GM12875 (cell line): ENCODE measurements around the gene MLLT10.

ENCODE experiments used
- H3K4me3 ChIP-seq: one replicate; pipeline ENCODE4 v1.5.1; 2011; ENCODE audit warnings: low read depth, low read length, control low read depth
- TF ChIP-seq, protein P1 (sequence below): IDR thresholded peaks from 2 replicates; pipeline ENCODE4 v1.5.1; 2011; ENCODE audit warnings: low read depth, mild to moderate bottlenecking, control low read depth, inconsistent platforms, low read length, moderate library complexity, borderline replicate concordance; ENCODE audit not compliant: insufficient read depth

MLLT10 gene

DNA sequence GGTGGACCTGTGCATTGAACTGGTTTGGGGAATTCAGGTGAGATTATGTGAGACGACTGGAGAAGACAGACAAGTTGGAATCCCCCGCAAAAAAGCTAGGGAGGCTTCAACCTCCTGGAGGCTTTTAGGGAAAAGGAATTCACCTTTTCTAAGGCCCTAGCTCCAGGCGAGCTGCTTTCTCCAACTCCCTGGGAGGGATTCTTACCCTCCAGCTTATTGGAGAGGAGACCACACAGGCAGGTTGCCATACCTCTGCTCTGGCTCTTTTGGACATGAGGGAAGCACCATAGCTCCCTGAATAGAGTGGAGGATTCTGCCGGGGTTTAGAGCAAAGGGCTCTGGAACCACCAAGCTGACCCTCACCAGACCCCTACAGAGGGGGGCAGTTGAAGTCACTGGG is 213.8 kb downstream of the MLLT10 start:
- H3K4me3 ChIP-seq: no peak overlapping the region
- TF ChIP-seq, protein P1, sequence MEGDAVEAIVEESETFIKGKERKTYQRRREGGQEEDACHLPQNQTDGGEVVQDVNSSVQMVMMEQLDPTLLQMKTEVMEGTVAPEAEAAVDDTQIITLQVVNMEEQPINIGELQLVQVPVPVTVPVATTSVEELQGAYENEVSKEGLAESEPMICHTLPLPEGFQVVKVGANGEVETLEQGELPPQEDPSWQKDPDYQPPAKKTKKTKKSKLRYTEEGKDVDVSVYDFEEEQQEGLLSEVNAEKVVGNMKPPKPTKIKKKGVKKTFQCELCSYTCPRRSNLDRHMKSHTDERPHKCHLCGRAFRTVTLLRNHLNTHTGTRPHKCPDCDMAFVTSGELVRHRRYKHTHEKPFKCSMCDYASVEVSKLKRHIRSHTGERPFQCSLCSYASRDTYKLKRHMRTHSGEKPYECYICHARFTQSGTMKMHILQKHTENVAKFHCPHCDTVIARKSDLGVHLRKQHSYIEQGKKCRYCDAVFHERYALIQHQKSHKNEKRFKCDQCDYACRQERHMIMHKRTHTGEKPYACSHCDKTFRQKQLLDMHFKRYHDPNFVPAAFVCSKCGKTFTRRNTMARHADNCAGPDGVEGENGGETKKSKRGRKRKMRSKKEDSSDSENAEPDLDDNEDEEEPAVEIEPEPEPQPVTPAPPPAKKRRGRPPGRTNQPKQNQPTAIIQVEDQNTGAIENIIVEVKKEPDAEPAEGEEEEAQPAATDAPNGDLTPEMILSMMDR: no peak

DNA sequence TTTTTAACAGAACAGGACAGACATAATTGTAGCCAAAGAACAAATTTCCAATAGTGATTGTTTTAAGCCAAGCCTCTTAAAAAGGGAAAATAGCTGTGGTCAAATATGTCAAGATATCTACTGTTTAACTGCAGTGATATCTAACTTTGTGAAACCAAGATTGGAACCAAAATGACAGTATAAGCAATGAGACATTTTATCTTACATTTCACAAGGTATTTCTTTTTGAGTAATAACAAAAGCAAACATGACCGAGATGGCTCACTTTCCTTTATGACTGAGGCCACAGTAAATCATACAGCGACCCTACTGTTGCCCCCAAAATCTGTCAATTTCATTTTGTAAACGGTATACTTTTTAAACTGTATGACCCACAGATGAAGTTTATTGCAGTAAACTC is 215.8 kb downstream of the MLLT10 start:
- TF ChIP-seq, protein P1: no peak
- no peak overlapping the region for H3K4me3 ChIP-seq

DNA sequence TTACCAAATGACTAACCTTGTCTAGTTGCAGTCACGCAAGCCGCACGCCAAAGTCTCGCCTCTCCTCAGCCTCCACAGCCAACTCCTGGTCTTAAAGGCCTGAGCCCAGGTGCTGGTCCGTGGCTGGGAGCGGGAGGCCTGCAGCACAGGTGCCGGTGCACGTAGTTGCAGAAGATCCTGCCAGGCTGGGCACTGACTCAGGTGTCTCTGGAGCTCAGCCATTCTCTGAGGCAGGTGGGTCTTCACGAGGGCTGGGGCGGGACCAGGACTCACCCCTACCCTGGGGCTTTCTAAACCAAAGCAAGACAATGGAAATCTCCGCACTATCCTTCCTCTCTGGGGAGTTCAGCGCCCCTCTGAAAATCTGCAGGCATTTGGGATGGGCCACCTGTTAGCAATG is 216.4 kb downstream of the MLLT10 start:
- no peak overlapping the region for H3K4me3 ChIP-seq
- TF ChIP-seq, protein P1: no peak

DNA sequence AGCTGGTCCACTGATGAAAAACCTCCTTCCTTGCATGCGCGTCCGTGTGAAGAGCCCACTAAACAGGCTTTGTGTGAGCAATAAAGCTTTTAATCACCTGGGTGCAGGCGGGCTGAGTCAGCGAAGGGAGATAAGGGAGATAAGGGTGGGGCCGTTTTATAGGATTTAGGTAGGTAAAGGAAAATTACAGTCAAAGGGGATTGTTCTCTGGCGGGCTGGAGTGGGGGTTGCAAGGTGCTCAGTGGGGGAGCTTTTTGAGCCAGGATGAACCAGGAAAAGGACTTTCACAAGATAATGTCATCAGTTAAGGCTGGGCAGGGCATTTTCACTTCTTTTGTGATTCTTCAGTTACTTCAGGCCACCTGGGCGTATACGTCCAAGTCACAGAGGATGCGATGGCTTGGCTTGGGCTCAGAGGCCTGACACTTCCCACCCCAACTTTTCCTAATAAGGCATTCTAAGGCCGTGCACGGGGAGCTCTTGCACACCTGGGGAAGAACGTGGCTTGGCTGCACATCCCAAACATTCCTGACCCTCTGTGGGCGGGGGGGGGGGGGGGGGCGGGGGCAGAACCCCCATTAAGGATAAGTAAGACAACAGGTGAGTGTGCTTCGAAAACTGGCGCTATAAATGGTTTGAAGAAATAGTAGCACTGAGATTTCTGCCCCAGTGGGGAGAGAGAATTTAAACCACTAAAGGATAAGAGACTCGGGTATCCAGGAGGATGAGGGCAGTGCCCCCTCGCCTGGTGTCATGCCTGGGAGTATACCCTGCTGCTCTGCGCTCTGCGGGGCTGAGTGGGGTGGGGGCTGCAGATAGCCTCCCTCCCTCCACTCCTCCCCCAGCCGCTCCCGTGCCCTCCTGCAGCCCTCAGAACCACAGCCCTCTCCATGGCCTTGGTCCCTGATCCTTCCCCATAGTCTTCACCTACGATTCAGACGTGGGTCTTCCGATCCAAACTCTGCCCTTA is 217.6 kb downstream of the MLLT10 start:
- no peak overlapping the region for H3K4me3 ChIP-seq
- TF ChIP-seq, protein P1: no peak

DNA sequence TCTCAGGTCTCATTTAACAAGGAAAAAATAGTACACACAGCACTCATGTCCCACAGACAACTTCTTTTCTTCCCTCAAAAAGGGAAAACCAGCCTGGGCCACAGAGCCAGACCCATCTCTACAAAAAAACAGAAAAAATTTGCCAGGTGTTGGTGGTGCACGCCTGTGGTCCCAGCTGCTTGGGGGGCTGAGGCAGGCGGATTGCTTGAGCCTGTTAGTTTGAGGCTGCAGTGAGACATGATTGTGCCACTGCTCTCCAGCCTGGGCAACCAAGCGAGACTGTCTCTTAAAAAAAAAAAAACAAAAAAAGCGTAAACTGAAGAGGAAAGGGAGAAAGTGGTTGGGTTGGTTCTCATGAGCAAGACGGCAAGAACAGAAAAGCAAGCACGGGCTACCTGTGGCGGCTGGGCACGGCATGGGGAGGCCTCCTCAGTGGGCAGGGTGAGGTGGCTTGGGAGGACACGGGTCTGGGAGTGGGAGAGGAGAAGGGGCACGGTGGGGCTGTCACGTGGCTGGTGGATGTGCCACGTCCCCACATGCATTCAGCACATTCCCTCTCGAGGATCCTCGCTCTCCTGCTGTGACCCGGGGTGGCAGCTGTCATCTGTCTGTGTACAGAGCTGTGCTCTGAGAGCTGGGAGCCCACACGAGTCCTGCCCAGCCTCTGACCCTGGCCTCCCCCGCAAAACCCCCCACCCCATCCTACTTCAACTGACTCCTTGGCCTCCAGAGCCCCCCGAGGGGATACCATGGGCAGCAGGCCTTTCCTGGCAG is 219.7 kb downstream of the MLLT10 start:
- TF ChIP-seq, protein P1: no peak
- H3K4me3 ChIP-seq: no peak overlapping the region

DNA sequence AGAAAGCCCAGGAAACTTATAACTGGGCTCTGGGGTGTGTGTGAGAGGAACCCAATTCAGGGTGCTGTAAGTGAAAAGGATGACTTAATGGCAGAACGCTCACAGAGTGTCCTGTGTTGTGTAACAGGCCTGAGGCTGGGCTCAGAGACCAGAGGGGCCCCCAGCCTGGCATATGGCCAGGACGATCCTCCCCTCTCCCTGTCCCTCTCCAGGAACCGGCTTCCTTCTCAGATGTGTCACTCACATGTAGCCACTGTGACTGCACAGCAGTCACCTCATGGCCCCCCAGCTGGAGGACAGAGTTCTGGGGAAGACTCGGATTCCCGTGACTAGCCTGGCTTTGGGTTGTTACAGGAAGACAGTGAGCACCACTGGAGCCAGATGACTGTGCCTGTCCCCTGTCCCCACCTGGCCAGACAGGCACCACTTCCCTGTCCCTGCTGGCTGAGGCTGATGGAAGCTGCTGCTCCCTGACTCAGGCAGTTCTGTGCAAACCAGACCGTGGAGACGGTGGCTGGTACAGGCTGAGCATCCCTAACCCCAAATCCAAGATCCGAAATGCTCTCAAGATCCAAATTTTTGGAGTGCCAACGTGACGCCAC is 220.5 kb downstream of the MLLT10 start:
- H3K4me3 ChIP-seq: no peak overlapping the region

More for the DNA sequence above, 220.5 kb downstream of the MLLT10 start:
- TF ChIP-seq, protein P1: no peak
